Ascending aorta (tissue), 2 donors: ENCODE measurements around the gene U2AF2. TPM values are rescaled to one million over a fixed set of nuclear protein-coding genes. Genes with fewer than 3 reads are reported as not detected.

ENCODE experiments used
- DNase-seq, 2 donors: peaks; one replicate each; pipeline ENCODE4 v3.0.0-alpha.2; 2019; ENCODE audit warnings: low spot score in 2 of 2
- H3K27ac ChIP-seq, 2 donors: fragments of 200-600 bp; sonication (generic); one replicate each; pipeline ENCODE4 v1.5.1; 2016 to 2017; ENCODE audit warnings: mild to moderate bottlenecking in 1 of 2
- H3K27me3 ChIP-seq: fragments of 200-600 bp; sonication (generic); one replicate; pipeline ENCODE4 v1.5.1; 2017
- H3K36me3 ChIP-seq, 2 donors: fragments of 200-600 bp; sonication (generic); one replicate each; pipeline ENCODE4 v1.5.1; 2016
- H3K4me1 ChIP-seq, 2 donors: fragments of 200-600 bp; sonication (generic); one replicate each; pipeline ENCODE4 v1.5.1; 2016 to 2017; ENCODE audit warnings: mild to moderate bottlenecking in 1 of 2
- H3K4me3 ChIP-seq, 2 donors: fragments of 200-600 bp; sonication (generic); one replicate each; pipeline ENCODE4 v1.5.1; 2016 to 2017; ENCODE audit warnings: mild to moderate bottlenecking in 1 of 2
- H3K9me3 ChIP-seq, 2 donors: fragments of 200-600 bp; sonication (generic); one replicate each; pipeline ENCODE4 v1.5.1; 2016
- CTCF ChIP-seq, 3 experiments: fragments of 200-600 bp in 2 of 3; fragments of 450-650 bp in 1 of 3; sonication (generic) in 2 of 3; IDR thresholded peaks; one replicate each; pipeline ENCODE4 v1.5.1; 2016 to 2019; ENCODE audit warnings: antibody characterized with exemption in 3 of 3, mild to moderate bottlenecking in 1 of 3, moderate library complexity in 1 of 3
- intact Hi-C: fragments of 100-400 bp; cut with DNase I; formaldehyde crosslinking; loops from one replicate; pipeline ENCODE4 v1.15.1; 2023
- total RNA-seq: library from RNA; depleted of rRNA; stranded (reverse); fragments of >200 nt; gene quantifications from one replicate; pipeline ENCODE4 v1.1.0, GENCODE V29; 2016

The U2AF2 gene
- total RNA-seq, 1 donor from 2014 or later, result 221 TPM

- Histone ChIP-seq H3K27me3 (no peaks in the 10 kb centered on the region), H3K36me3 (peaks cover 32 to 56% of the 10 kb centered on the region in 2 donors)
- intact Hi-C loops, result loop anchor here (2.0 kb wide), 1 partner anchor 21 kb away; the partner anchor contains the start of gene U2AF2
These were observed 21.0 kb downstream of the U2AF2 start for GRCh38 chr19:55675661-55676354.

DNA sequence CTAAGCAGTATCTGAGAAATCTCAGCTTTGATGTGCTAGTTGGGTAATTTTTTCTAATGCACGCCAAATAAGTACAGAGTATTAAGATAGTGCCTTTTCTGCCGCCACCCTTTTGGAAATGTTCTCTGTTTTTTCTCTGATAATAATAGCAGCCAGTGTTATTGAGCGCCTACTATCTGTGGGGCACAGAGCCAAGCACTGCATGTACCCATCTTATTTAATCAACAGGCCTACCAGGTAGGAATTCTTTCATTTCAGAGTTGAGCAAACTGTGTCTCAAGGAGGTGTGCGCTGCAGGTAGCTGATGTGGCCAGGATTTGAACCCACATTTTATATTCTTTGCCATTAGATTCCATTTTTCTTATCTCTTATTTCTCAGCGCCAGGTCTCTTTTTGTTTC lies 21.5 kb downstream of the U2AF2 start:
- intact Hi-C loops, result no loop called here
- H3K4me3 ChIP-seq, result peak overlapping the region; percentile 97 to 99
- peaks cover 31 to 56% of the 10 kb centered on the region in 2 donors for H3K36me3 ChIP-seq
- H3K4me1 ChIP-seq, result peaks cover 6 to 27% of the 10 kb centered on the region in 2 donors
- TF ChIP-seq CTCF (IDR thresholded peaks at IDR 0.05), result no peak
- no peaks in the 10 kb centered on the region for H3K27me3 ChIP-seq
- no peak for DNase-seq
- no peaks in the 10 kb centered on the region for H3K9me3 ChIP-seq
- H3K27ac ChIP-seq, result peak overlapping the region in 1 of 2 donors; percentile 84

More at GRCh38 chr19:55675661-55676354, 21.0 kb downstream of the U2AF2 start:
- Histone ChIP-seq H3K4me3 (peak overlapping the region; percentile 97 to 99), H3K27ac (peak overlapping the region; percentile 84 to 92), H3K4me1 (peaks cover 6 to 27% of the 10 kb centered on the region in 2 donors), H3K9me3 (no peaks in the 10 kb centered on the region)
- TF ChIP-seq CTCF (IDR thresholded peaks at IDR 0.05), result no peak
- no peak for DNase-seq

DNA sequence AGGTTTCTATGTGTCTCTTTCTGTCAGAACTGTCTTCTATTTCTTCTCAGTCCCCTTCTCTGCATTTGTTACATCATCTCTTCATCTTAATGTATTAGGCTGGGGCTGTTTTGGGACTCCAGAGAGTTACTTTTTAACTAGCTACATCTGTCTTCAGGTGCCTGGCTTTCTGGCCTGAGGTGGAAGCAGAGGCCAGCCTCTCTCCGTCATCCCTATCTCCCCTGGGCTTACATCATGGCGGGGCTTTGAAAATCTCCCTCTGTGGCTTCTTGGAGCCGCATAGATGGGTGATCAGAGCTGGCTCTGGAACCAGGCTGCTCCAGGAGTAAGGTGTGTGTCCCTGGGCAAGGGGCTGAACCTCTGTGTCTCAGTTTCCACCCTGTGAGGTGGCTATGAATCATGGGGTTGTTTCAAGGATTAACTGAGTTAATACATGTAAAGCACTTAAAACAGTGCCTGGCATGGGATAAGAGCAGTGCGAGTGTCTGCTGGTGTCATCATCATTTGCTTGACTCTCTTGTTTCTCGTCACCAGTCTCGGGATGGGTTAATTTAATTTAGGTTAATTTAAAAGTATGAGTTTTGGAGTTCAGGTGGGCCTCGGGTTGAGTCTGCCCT lies 22.2 kb downstream of the U2AF2 start:
- peak overlapping the region in 1 of 2 donors; percentile 33 for H3K27ac ChIP-seq
- H3K9me3 ChIP-seq, result no peaks in the 10 kb centered on the region
- peak overlapping the region; percentile 97 to 99 for H3K4me3 ChIP-seq
- H3K4me1 ChIP-seq, result peaks cover 6 to 27% of the 10 kb centered on the region in 2 donors
- no peak for TF ChIP-seq CTCF (IDR thresholded peaks at IDR 0.05)
- H3K27me3 ChIP-seq, result no peaks in the 10 kb centered on the region
- intact Hi-C loops, result no loop called here
- no peak for DNase-seq
- peaks cover 32 to 61% of the 10 kb centered on the region in 2 donors for H3K36me3 ChIP-seq

DNA sequence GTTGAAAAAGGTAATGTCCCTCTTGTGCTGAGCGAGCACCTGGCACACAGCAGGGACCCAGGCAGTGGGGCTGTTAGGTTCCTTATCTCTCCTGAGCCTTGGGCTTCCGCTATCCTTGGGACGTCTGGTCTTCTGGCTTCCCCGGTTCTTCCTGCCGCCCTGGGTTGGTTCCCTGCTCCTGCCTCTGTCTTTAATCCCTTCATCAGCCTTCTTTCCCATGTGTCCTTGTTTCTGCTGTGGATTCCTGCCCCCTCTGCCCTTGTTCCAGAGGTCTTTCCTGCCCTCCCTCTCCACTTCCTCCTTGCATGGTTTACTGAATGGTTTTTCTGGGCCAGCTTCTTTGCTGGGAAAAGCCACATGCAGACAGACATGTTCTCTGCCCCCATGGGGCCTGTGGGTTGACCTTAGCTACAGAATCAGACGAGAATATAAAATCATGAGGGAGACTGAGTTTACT lies 22.8 kb downstream of the U2AF2 start:
- H3K27ac ChIP-seq, result peak overlapping the region; percentile 17 to 33
- H3K36me3 ChIP-seq, result peaks cover 36 to 67% of the 10 kb centered on the region in 2 donors
- intact Hi-C loops, result no loop called here
- no peak for TF ChIP-seq CTCF (IDR thresholded peaks at IDR 0.05)
- H3K4me1 ChIP-seq, result peaks cover 6 to 27% of the 10 kb centered on the region in 2 donors
- no peaks in the 10 kb centered on the region for H3K9me3 ChIP-seq
- H3K4me3 ChIP-seq, result peak overlapping the region in 1 of 2 donors; percentile 24
- no peaks in the 10 kb centered on the region for H3K27me3 ChIP-seq
- DNase-seq, result no peak

GRCh38 chr19:55678121-55678671 lies 23.4 kb downstream of the U2AF2 start:
- Histone ChIP-seq H3K4me3 (no peak overlapping the region), H3K27ac (peak overlapping the region; percentile 17 to 33), H3K4me1 (peaks cover 6 to 27% of the 10 kb centered on the region in 2 donors), H3K36me3 (peaks cover 40 to 71% of the 10 kb centered on the region in 2 donors), H3K27me3 (no peaks in the 10 kb centered on the region), H3K9me3 (no peaks in the 10 kb centered on the region)
- intact Hi-C loops, result no loop called here
- DNase-seq, result peak; percentile 41 to 71
- TF ChIP-seq CTCF (IDR thresholded peaks at IDR 0.05), result no peak
